SW480 (cell line): ENCODE measurements around the gene POLA2.
"Not testable (repeated sequence)": the region's sequence is repeated elsewhere in the genome, so short reads cannot be mapped to it uniquely, and the experiment has no call there.

Experiments
- DNase-seq: peaks from one replicate; pipeline ENCODE4 v3.0.0-alpha.2; 2016; ENCODE audit warnings: low spot score

POLA2 gene

GRCh38 chr11:65242389-65242788, 19.4 kb upstream of the POLA2 start:
- no peak for DNase-seq

GRCh38 chr11:65243797-65244196, 18.0 kb upstream of the POLA2 start:
- no peak for DNase-seq

GRCh38 chr11:65245046-65245445, 16.7 kb upstream of the POLA2 start:
- not testable (repeated sequence) for DNase-seq

- DNase-seq, result no peak
These were observed 15.3 kb upstream of the POLA2 start for GRCh38 chr11:65246506-65246905.

- DNase-seq, result not testable (repeated sequence)
These were observed 13.5 kb upstream of the POLA2 start for GRCh38 chr11:65248184-65248710.

GRCh38 chr11:65251476-65251875, 10.3 kb upstream of the POLA2 start:
- no peak for DNase-seq

GRCh38 chr11:65254724-65255123, 7.0 kb upstream of the POLA2 start:
- no peak for DNase-seq

- no peak for DNase-seq
These were observed 2.8 kb upstream of the POLA2 start for GRCh38 chr11:65258988-65259387.

GRCh38 chr11:65260302-65260701, 1.5 kb upstream of the POLA2 start:
- no peak for DNase-seq

GRCh38 chr11:65260756-65261590, 789 bp upstream of the POLA2 start:
- peak; percentile 41 for DNase-seq

- DNase-seq, result no peak
These were observed 569 bp downstream of the POLA2 start for GRCh38 chr11:65262381-65262680.

GRCh38 chr11:65262776-65263175, 1.0 kb downstream of the POLA2 start:
- DNase-seq, result no peak

GRCh38 chr11:65264747-65265146, 3.0 kb downstream of the POLA2 start:
- DNase-seq, result not testable (repeated sequence)

- no peak for DNase-seq
These were observed 4.4 kb downstream of the POLA2 start for GRCh38 chr11:65266210-65266609.

- DNase-seq, result peak; percentile 81
These were observed 13.2 kb downstream of the POLA2 start for GRCh38 chr11:65274735-65275682.

GRCh38 chr11:65275906-65276305, 14.1 kb downstream of the POLA2 start:
- no peak for DNase-seq

GRCh38 chr11:65277631-65278277, 16.0 kb downstream of the POLA2 start:
- DNase-seq, result no peak

- no peak for DNase-seq
These were observed 16.6 kb downstream of the POLA2 start for GRCh38 chr11:65278356-65278755.

- DNase-seq, result no peak
These were observed 17.5 kb downstream of the POLA2 start for GRCh38 chr11:65279279-65279678.

- DNase-seq, result peak; percentile 87
These were observed 18.1 kb downstream of the POLA2 start for GRCh38 chr11:65279741-65280440.

GRCh38 chr11:65280646-65281045, 18.9 kb downstream of the POLA2 start:
- DNase-seq, result no peak

- DNase-seq, result no peak
These were observed 24.9 kb downstream of the POLA2 start for GRCh38 chr11:65286686-65287085.
